HG03066 (cell line): ENCODE measurements around the gene C16orf89.

Source experiments
- ATAC-seq: cut with Tn5 transposase; IDR thresholded peaks from one replicate; pipeline ENCODE4 v1.9.1; 2021; ENCODE audit warnings: low read depth; ENCODE audit not compliant: unreplicated experiment

C16orf89 gene

GRCh38 chr16:5033256-5034166, 32.2 kb downstream of the C16orf89 start, which contains the start of gene NAGPA:
NAGPA (minus strand) TSS chr16:5033935; CDS start chr16:5033914, 21 bp downstream.
- no peak for ATAC-seq

- ATAC-seq, result no peak
Observed at GRCh38 chr16:5032748-5033167, 33.0 kb downstream of the C16orf89 start.

- ATAC-seq, result no peak
Observed at GRCh38 chr16:5031601-5032000, 34.2 kb downstream of the C16orf89 start.

GRCh38 chr16:5030251-5030870, 35.4 kb downstream of the C16orf89 start:
- no peak for ATAC-seq

GRCh38 chr16:5028950-5029475, 36.7 kb downstream of the C16orf89 start:
- ATAC-seq, result no peak

GRCh38 chr16:5027575-5028235, 38.1 kb downstream of the C16orf89 start:
- ATAC-seq, result no peak

GRCh38 chr16:5027086-5027485, 38.7 kb downstream of the C16orf89 start:
- ATAC-seq, result no peak

GRCh38 chr16:5026664-5027063, 39.1 kb downstream of the C16orf89 start:
- no peak for ATAC-seq

GRCh38 chr16:5025171-5025632, 40.6 kb downstream of the C16orf89 start:
- ATAC-seq, result no peak

- ATAC-seq, result no peak
Observed at GRCh38 chr16:5024632-5025031, 41.1 kb downstream of the C16orf89 start.

- no peak for ATAC-seq
Observed at GRCh38 chr16:5022521-5022920, 43.2 kb downstream of the C16orf89 start.

GRCh38 chr16:5020551-5020950, 45.2 kb downstream of the C16orf89 start:
- ATAC-seq, result no peak

GRCh38 chr16:5019775-5020174, 46.0 kb downstream of the C16orf89 start:
- ATAC-seq, result no peak

GRCh38 chr16:5018793-5019192, 47.0 kb downstream of the C16orf89 start:
- ATAC-seq, result no peak

GRCh38 chr16:5017678-5017969, 48.1 kb downstream of the C16orf89 start:
- ATAC-seq, result no peak

GRCh38 chr16:5016967-5017677, 48.6 kb downstream of the C16orf89 start:
- ATAC-seq, result no peak

GRCh38 chr16:5015887-5016286, 49.9 kb downstream of the C16orf89 start:
- ATAC-seq, result no peak

- ATAC-seq, result no peak
Observed at GRCh38 chr16:5015351-5015750, 50.4 kb downstream of the C16orf89 start.

GRCh38 chr16:5012887-5013286, 52.9 kb downstream of the C16orf89 start:
- no peak for ATAC-seq

- ATAC-seq, result no peak
Observed at GRCh38 chr16:5011637-5012036, 54.1 kb downstream of the C16orf89 start.
